ENCODE results near the gene PRADC1. TPM values are rescaled to one million over a fixed set of nuclear protein-coding genes. Genes with fewer than 3 reads are reported as not detected.

Gene PRADC1
- polyA plus RNA-seq, 4 donors = 12.1 to 17.4 (median 13.1) TPM

DNA sequence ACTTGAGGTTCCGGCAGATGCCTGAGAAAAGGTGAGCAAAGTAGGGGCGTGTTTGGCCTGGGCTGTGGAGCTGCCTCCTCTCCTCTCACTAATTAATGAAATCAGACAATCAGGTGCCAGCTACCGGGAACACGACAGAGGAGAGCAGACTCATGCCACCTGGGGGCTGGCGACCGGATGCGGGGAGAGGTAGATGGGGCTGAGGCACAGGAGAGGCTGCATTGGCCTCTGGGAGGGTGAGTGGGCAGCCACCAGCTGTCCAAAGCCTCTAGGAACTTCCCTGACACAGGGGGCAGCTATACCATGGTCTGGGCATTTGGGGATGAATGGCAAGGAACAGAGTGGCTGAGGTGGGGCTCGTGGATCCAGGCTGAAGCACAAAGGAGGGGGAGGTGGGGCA, 26.2 kb upstream of the PRADC1 start:
- DNase-seq (ENCODE audit: low read depth in 4 of 4, low spot score in 3 of 4) = no peak

- no peak for DNase-seq (ENCODE audit: low read depth in 4 of 4, low spot score in 3 of 4)
Observed at GRCh38 chr2:73258913-73259215, 25.8 kb upstream of the PRADC1 start.

GRCh38 chr2:73258186-73258912, 25.3 kb upstream of the PRADC1 start:
- DNase-seq (ENCODE audit: low read depth in 4 of 4, low spot score in 3 of 4) = no peak

- DNase-seq (ENCODE audit: low read depth in 4 of 4, low spot score in 3 of 4) = no peak
Observed at GRCh38 chr2:73257425-73258125, 24.5 kb upstream of the PRADC1 start.

DNA sequence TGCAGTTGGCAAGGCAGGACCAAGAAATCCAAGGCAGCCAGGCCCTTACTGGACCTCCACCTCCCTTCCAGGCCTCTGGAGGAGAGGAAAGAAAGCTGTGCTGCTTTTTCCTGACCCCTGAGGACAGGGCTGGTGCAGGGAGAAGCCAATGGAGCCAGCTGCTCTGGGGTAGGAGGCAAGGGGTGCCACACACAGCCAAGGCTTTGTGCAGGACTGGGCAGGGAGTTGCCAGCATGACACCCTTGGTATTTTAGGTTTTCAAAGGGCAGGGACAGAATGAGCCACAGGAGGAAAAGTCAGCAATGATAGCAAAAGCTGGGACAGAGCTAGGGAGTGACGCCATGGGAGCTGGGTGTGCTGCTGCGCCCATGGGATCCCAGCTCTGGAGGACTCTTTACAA, 24.0 kb upstream of the PRADC1 start:
- no peak for DNase-seq (ENCODE audit: low read depth in 4 of 4, low spot score in 3 of 4)

GRCh38 chr2:73256618-73256922, 23.5 kb upstream of the PRADC1 start:
- no peak for DNase-seq (ENCODE audit: low read depth in 4 of 4, low spot score in 3 of 4)

DNA sequence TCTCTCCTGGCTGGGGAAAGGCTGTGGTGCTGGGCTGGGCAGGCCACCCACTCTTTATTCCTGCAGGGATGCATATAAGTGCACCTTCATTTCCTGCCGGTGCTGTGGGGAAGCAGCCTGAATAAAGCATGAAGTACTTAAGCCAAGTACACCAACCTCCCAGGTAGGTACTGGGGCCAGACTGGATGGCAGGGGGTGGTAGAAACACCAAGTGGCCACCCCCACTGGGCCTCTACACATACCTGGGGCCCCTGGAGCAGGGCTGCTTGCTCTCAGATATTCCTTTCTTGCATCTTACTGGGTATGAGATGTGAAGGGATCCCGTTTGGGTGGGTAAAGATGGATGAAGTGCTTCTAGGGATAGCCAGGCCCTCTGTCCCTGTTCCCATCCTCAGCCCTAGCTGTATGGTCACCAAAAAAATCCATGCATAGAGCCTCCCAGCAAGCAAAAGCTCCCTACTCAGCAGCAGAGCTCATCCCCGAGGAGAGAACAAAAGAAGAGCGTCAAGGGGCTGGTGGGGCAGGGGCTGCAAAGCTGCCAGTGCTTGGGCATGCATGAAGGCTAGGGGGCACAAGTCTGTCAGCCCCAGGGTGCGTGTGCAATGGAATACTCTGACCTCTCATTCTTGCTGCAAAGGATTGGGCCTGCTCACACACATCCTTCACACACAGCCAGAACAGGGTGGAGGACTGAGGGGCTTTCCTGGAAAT, 23.0 kb upstream of the PRADC1 start:
- DNase-seq (ENCODE audit: low read depth in 4 of 4, low spot score in 3 of 4) = no peak

GRCh38 chr2:73255007-73255644, 22.1 kb upstream of the PRADC1 start:
- no peak for DNase-seq (ENCODE audit: low read depth in 4 of 4, low spot score in 3 of 4)

- no peak for DNase-seq (ENCODE audit: low read depth in 4 of 4, low spot score in 3 of 4)
Observed at GRCh38 chr2:73254343-73255006, 21.4 kb upstream of the PRADC1 start.

DNA sequence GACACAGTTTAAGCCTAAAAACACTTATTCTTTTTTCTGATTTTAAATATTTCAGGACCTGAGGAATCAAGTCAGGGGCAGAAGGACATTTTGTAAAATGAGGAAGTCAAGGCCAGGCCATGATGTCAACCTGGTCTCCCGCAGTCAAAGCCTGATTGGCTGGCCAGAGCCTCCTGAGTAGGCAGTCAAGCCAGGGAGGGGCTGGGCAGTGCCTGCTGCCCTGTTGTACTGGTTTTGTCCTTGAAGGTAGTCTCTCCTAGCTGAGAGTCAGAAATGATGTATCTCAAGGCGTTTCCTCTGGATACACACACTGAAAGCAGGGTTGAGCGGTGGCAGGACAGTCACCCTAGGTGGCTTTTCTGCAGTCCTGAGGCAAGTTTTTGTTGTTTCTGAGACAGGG, 20.9 kb upstream of the PRADC1 start:
- DNase-seq (ENCODE audit: low read depth in 4 of 4, low spot score in 3 of 4) = no peak

DNA sequence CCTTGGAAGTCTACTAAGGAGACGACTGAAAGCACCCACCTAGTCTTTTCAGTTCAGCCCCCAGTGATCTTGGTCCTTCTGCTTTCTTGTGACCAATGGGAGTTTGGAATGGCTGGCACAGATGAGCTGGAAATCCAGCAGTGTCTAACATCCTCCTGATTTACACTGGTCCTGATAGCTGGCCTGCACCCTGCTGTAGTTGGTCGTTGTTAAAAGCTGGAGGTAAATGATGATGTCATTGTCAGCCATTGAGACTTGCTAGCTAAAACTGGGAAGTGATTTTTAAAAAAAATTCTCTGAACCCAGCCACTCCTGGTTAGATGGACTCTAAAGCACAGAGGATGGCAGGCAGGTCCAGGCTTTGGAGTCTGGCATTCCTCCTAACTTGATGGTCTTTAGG, 20.4 kb upstream of the PRADC1 start:
- no peak for DNase-seq (ENCODE audit: low read depth in 4 of 4, low spot score in 3 of 4)

GRCh38 chr2:73252238-73253027, 19.4 kb upstream of the PRADC1 start:
- no peak for DNase-seq (ENCODE audit: low read depth in 4 of 4, low spot score in 3 of 4)

- DNase-seq (ENCODE audit: low read depth in 4 of 4, low spot score in 3 of 4) = no peak
Observed at GRCh38 chr2:73250872-73251846, 18.1 kb upstream of the PRADC1 start.

- DNase-seq (ENCODE audit: low read depth in 4 of 4, low spot score in 3 of 4) = no peak
Observed at GRCh38 chr2:73249636-73250035, 16.6 kb upstream of the PRADC1 start.

DNA sequence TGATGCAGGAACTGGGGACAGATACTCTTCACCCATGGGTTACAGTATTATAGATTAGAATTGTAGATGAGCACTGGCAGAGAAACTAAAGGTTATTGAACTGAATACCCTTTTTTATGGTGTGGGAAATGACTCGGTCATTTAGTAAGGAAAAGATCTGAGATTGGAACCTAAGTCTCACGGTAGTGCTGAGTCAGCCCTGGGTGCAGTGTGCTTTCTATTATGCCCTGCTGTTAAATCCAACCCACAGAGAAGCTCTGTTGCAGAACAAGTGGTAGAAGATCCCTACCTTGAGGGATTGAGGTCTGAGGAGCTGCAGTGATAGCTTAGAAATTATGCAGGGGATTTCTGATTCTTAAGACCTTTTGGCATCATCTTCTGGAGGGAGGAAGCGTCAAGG, 13.8 kb upstream of the PRADC1 start:
- no peak for DNase-seq (ENCODE audit: low read depth in 4 of 4, low spot score in 3 of 4)

DNA sequence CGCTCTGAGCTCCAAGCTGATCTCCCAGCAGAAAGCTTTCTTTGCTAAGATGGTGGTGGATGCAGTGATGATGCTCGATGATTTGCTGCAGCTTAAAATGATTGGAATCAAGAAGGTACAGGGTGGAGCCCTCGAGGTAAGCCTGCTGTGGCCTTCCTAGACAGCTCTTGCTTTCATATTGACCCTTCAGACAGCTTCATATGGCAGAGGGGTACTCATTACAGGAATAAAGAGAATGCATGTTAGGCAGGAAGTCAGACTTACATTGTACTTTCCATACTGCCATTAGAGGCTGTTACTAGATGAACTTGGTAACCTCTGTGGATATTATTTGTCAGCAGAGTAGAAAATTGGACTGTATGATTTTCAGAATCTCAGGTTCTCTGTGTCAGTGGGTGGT, 11.5 kb upstream of the PRADC1 start:
- DNase-seq (ENCODE audit: low read depth in 4 of 4, low spot score in 3 of 4) = no peak

- DNase-seq (ENCODE audit: low read depth in 4 of 4, low spot score in 3 of 4) = no peak
Observed at GRCh38 chr2:73243884-73244570, 11.0 kb upstream of the PRADC1 start.

GRCh38 chr2:73239776-73240175, 6.7 kb upstream of the PRADC1 start:
- no peak for DNase-seq (ENCODE audit: low read depth in 4 of 4, low spot score in 3 of 4)

DNA sequence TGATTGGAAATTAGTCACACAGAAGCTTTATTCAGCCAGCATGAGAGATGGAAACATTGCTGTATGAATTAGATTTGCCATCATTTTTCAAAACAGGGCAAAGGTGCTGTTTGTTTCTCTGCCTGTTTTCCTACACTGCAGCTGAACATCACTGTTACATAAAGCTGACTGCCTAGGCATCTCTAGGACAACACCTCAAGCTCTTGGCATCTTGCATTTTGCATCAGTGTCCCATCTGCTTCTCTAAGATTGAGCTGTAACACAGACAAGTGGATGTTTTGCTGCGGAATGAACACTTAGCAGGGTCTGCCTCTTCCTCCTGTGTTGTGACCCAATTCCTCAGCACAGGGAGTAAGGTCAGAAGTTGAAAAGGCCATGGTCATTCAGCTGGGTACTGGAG, 5.9 kb upstream of the PRADC1 start:
- no peak for DNase-seq (ENCODE audit: low read depth in 4 of 4, low spot score in 3 of 4)

All from left renal pelvis (tissue), 4 donors.